AG10803 (cell line): ENCODE measurements around the gene SUGCT.
A peak's percentile ranks its signal among the peaks of the same experiment; 100 is the strongest.

Experiments used
- DNase-seq: peaks from one replicate; pipeline ENCODE4 v3.0.0; 2010; ENCODE audit warnings: low read depth
- H3K4me3 ChIP-seq: 2 replicates; pipeline ENCODE4 v1.5.1; 2011; ENCODE audit warnings: mild to moderate bottlenecking, low read length, control low read depth
- TF ChIP-seq, protein P1 (sequence below): conservative IDR thresholded peaks from 2 replicates; pipeline ENCODE4 v1.5.1; 2011; ENCODE audit warnings: mild to moderate bottlenecking, low read length, control low read depth, inconsistent platforms

SUGCT gene

DNA sequence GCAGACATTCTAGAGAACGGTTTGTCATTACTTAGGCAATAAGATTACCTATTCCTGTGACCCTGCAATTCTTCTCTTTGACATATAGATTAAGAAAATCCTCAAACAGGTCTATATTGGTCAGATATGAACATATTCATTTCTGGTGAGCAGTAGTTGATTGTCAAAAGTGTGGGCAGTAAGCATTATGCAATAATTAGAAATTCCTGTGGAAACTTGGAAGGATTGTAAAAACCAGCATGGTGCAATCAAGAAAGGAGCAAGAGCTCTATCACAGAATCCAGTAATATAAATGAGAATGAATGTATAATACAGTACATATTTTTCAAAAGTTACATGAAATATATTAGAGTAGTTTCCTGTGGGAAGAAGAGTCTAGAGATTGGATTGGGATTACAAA, 406.5 kb downstream of the SUGCT start:
- DNase-seq, result peak; percentile 76
- TF ChIP-seq, protein P1, sequence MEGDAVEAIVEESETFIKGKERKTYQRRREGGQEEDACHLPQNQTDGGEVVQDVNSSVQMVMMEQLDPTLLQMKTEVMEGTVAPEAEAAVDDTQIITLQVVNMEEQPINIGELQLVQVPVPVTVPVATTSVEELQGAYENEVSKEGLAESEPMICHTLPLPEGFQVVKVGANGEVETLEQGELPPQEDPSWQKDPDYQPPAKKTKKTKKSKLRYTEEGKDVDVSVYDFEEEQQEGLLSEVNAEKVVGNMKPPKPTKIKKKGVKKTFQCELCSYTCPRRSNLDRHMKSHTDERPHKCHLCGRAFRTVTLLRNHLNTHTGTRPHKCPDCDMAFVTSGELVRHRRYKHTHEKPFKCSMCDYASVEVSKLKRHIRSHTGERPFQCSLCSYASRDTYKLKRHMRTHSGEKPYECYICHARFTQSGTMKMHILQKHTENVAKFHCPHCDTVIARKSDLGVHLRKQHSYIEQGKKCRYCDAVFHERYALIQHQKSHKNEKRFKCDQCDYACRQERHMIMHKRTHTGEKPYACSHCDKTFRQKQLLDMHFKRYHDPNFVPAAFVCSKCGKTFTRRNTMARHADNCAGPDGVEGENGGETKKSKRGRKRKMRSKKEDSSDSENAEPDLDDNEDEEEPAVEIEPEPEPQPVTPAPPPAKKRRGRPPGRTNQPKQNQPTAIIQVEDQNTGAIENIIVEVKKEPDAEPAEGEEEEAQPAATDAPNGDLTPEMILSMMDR, result no peak
- no peak overlapping the region for H3K4me3 ChIP-seq

- H3K4me3 ChIP-seq, result no peak overlapping the region
- TF ChIP-seq, protein P1, result no peak
- DNase-seq, result peak; percentile 82
These were observed 408.4 kb downstream of the SUGCT start for GRCh38 chr7:40542982-40543741.

GRCh38 chr7:40544221-40544723, 409.5 kb downstream of the SUGCT start:
- peak; percentile 53 for DNase-seq
- no peak overlapping the region for H3K4me3 ChIP-seq
- TF ChIP-seq, protein P1, result no peak

- DNase-seq, result peak; percentile 50
- TF ChIP-seq, protein P1, result no peak
- no peak overlapping the region for H3K4me3 ChIP-seq
These were observed 410.1 kb downstream of the SUGCT start for GRCh38 chr7:40544871-40545303.

DNA sequence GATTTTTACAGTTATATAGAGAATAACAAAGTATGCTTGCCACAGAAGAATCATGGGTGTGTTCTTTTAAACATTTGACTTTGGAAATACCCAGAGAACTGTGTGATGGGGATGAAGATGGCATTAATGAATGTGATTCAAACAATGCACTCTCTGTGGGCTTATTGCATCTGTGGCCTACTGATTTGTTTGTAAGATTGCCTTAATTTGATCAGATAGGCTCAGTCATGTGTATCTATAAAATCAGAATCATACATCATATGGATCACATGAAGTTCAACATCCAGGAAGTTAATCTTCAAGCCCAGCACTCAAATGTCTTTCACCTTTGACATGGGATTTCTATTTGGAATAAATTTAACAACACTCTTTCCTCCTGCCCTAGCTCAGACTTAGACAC, 410.9 kb downstream of the SUGCT start:
- no peak for DNase-seq
- TF ChIP-seq, protein P1, result no peak
- no peak overlapping the region for H3K4me3 ChIP-seq

GRCh38 chr7:40546616-40547501, 412.1 kb downstream of the SUGCT start:
- no peak for DNase-seq
- TF ChIP-seq, protein P1, result no peak
- H3K4me3 ChIP-seq, result no peak overlapping the region
